IPS-NIHi11 (cell line): ENCODE data around the gene WBP1L.
A peak's percentile ranks its signal among the peaks of the same experiment; 100 is the strongest.

Experiments
- DNase-seq: peaks from one replicate; pipeline ENCODE4 v3.0.0; 2012; ENCODE audit warnings: mixed read lengths, low spot score

WBP1L gene

GRCh38 chr10:102759497-102760210, 15.9 kb downstream of the WBP1L start:
- DNase-seq, result no peak

- DNase-seq, result no peak
Observed at GRCh38 chr10:102761981-102762380, 18.2 kb downstream of the WBP1L start.

GRCh38 chr10:102762401-102763015, 18.8 kb downstream of the WBP1L start:
- no peak for DNase-seq

- no peak for DNase-seq
Observed at GRCh38 chr10:102763037-102763607, 19.4 kb downstream of the WBP1L start.

- no peak for DNase-seq
Observed at GRCh38 chr10:102764470-102765161, 20.9 kb downstream of the WBP1L start.

GRCh38 chr10:102765336-102765735, 21.6 kb downstream of the WBP1L start:
- no peak for DNase-seq

GRCh38 chr10:102767428-102768160, 23.8 kb downstream of the WBP1L start:
- no peak for DNase-seq

GRCh38 chr10:102769375-102770107, 25.8 kb downstream of the WBP1L start:
- no peak for DNase-seq

- no peak for DNase-seq
Observed at GRCh38 chr10:102770108-102770482, 26.3 kb downstream of the WBP1L start.

- DNase-seq, result no peak
Observed at GRCh38 chr10:102770792-102771191, 27.0 kb downstream of the WBP1L start.

- DNase-seq, result no peak
Observed at GRCh38 chr10:102773320-102773719, 29.6 kb downstream of the WBP1L start.

GRCh38 chr10:102773986-102774385, 30.2 kb downstream of the WBP1L start:
- no peak for DNase-seq

GRCh38 chr10:102775201-102775934, 31.6 kb downstream of the WBP1L start:
- DNase-seq, result no peak

GRCh38 chr10:102775935-102776669, 32.4 kb downstream of the WBP1L start:
- DNase-seq, result peak; percentile 38

- peak; percentile 80 for DNase-seq
Observed at GRCh38 chr10:102776779-102777456, 33.2 kb downstream of the WBP1L start.

GRCh38 chr10:102777711-102778453, 34.1 kb downstream of the WBP1L start:
- no peak for DNase-seq

GRCh38 chr10:102778781-102779180, 35.0 kb downstream of the WBP1L start:
- DNase-seq, result no peak

- no peak for DNase-seq
Observed at GRCh38 chr10:102779680-102780526, 36.2 kb downstream of the WBP1L start.
